Right kidney (tissue), 1 donor: Measurements from ENCODE around the gene THOC2.
"Not testable (repeated sequence)": the region's sequence is repeated elsewhere in the genome, so short reads cannot be mapped to it uniquely, and the experiment has no call there.

ENCODE experiments used
- DNase-seq: peaks from one replicate; pipeline ENCODE4 v3.0.0-alpha.2; 2016

THOC2 gene

GRCh38 chrX:123740006-123740405, 7.2 kb upstream of the THOC2 start:
- DNase-seq, result no peak

DNA sequence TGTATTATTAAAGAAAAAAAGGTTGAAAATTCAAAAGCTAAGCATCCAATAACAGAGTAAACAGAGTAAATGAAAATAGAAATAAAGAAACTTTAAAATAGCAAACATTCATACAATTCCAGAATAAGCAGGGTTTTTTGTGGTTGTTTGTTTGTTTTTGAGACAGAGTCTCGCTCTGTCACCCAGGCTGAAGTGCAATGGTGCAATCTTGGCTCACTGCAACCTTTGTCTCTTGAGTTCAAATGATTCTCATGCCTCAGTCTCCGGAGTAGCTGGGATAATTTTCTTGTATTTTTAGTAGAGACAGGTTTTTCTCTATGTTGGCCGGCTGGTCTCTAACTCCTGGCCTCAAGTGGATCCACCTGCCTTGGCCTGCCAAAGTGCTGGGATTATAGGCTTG, 6.6 kb upstream of the THOC2 start:
- DNase-seq, result no peak

DNA sequence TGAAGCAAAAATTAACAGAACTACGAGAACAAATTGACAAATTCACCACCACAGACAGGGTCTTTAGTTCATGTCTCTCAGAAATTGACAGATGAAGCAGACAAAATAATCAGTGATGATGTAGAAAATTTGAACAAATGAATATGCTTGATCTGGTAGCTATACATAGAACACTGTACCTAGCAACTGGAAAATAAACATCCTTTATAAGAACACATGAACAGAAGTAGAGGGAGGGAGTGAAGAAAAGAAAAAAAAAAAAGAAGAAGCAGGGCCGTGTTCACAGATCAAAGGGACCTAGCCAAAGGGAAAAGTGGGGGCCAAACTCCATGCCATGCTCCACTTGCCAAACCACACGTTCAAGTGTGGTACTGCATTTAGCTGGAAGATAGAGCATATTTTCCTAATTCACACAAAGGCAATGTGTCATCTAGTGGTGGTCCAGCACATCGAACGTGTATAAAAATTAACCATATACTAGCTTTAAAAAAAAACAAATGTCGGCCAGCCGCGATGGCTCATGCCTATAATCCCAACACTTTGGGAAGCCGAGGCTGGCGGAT, 5.6 kb upstream of the THOC2 start:
- DNase-seq, result no peak

- no peak for DNase-seq
Measured at GRCh38 chrX:123736333-123736921, 3.6 kb upstream of the THOC2 start.

DNA sequence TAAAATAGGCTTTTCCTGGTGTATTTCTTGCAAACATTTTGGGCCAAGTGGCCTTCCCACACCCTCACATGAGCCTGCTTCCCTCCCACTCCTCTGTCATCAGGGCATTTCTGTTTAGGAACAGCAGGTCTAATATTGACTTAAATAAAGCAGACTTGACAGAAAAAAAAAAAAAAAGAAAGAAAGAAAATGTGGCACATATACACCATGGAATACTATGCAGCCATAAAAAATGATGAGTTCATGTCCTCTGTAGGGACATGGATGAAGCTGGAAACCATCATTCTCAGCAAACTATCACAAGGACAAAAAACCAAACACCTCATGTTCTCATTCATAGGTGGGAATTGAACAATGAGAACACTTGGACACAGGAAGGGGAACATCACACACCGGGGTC, 2.3 kb upstream of the THOC2 start:
- not testable (repeated sequence) for DNase-seq

- DNase-seq, result not testable (repeated sequence)
Measured at GRCh38 chrX:123734079-123734478, 1.2 kb upstream of the THOC2 start.

DNA sequence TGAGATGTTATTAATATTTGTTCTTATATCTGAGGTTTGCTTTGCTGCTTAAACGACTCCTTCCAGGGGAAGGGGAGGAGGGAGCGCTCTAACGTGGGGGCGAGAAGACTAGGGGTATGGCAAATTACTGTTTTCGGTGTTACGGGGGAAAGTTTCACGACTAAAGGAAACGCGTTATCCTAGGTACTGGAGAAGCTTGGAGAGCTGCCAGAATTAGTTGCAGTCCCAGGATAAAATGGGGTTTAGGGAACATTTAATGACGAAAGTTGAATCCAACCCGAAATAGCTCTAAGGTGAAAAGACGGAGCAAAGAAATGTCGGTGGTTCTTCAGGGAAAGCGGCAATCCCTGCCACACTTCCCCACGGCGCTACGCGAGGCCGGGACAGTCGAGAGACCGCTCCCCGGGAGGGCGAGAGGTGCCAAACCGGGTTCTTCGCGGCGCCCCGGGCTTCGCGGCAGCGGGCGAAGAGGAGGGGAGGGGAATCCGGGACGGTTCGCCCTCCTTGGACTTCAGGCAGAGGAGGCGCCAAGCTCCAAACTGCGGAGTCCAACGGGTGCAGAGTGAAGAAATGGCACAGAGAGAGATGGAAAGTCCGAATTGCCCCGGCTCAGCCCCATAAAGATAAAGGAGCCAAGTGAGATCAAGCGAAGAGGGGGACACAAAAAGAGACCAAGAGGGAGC, 724 bp downstream of the THOC2 start:
- DNase-seq, result peak; percentile 63

GRCh38 chrX:123731258-123731986, 1.4 kb downstream of the THOC2 start:
- DNase-seq, result no peak

DNA sequence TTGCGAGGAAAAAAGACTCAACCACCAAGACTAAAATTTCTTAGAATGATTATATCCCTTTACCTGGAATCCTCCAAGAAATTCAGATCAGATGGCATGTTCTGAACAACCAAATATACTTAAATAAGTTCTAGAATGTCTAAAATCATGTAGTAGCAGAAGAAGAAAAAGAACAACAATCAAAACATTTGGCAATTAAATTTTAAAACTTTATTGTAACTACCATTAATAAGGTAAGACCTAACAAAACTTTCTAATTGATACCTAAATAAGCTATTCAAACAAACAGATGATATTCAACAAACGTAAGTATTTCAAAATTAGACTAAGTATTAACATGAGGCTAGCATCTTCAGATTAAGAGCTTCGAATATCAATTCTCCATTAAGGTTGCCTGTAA, 4.3 kb downstream of the THOC2 start:
- no peak for DNase-seq

GRCh38 chrX:123728016-123728415, 4.8 kb downstream of the THOC2 start:
- no peak for DNase-seq

DNA sequence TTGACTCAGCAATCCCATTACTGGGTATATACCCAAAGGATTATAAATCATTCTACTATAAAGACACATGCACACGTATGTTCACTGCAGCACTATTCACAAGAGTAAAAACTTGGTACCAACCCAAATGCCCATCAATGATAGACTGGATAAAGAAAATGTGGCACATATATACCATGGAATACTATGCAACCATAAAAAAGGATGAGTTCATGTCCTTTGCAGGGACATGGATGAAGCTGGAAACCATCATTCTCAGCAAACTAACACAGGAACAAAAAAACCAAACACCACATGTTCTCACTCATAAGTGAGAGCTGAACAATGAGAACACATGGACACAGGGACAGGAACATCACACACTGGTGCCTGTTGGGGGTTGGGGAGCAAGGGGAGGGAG, 10.7 kb downstream of the THOC2 start:
- DNase-seq, result not testable (repeated sequence)

DNA sequence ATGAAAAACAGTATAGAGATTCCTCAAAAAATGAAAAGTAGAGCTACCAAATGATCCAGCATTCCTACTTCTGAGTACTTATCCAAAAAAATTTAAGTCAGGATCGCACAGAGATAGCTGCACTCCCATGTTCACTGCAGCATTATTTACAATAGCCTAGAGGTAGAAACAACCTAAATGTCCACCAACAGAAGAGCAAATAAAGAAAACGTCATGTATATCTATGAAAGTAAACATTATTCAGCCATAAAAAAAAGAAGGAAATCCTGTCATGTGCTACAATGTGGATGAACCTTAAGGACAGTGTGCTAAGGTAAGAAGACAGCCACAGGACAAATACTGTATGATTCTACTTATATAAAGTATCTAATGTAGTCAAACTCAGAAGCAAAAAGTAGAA, 12.4 kb downstream of the THOC2 start:
- DNase-seq, result no peak

- DNase-seq, result no peak
Measured at GRCh38 chrX:123713841-123714240, 19.0 kb downstream of the THOC2 start.

- peak; percentile 1 for DNase-seq
Measured at GRCh38 chrX:123713434-123713833, 19.4 kb downstream of the THOC2 start.

- not testable (repeated sequence) for DNase-seq
Measured at GRCh38 chrX:123711201-123711600, 21.7 kb downstream of the THOC2 start.

- DNase-seq, result no peak
Measured at GRCh38 chrX:123704781-123705180, 28.1 kb downstream of the THOC2 start.

DNA sequence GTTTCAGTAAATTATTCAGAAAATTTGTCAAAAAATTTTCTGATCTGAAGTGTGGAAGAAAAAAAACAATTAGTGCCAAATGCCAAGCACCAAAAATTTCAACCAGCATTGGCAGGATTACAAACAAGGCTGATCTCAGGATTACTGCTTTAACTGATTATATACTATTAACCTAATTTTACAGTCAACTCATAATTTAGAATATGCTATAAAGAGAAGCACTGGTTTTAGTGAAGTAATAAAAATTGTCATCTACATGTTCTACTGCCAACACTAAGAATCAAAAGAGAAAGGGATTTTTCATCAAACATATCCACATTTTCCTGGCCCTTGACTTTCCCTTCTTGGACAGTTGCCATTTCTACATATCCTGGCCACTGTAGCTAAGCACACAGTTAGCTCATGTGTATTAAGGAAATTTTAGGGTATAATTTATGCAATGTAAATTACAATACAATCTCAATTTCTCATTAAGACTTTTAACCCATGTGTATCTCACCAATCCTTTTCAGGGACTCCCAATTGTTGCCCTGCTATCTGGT, 33.8 kb downstream of the THOC2 start:
- DNase-seq, result no peak

GRCh38 chrX:123696334-123696733, 36.5 kb downstream of the THOC2 start:
- no peak for DNase-seq

DNA sequence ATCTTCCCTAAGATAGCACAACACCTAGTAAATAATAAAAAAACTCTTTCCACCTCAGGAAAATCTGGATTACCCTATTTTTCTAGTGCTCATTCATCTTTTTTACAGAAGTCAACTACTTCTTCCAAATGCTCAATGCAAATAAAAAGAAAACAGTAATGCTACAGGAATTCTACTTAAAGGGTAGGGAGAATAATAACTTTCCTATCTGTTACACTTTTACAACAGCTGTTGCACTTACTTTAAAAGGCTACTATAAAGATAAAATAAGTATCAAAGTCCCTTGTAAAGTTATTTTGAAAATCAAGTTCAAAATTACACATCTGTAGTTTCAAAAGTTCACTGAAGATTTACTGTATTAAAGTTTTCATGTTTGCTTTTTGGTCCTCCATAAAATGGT, 37.6 kb downstream of the THOC2 start:
- DNase-seq, result no peak

GRCh38 chrX:123691776-123692175, 41.1 kb downstream of the THOC2 start:
- DNase-seq, result no peak

DNA sequence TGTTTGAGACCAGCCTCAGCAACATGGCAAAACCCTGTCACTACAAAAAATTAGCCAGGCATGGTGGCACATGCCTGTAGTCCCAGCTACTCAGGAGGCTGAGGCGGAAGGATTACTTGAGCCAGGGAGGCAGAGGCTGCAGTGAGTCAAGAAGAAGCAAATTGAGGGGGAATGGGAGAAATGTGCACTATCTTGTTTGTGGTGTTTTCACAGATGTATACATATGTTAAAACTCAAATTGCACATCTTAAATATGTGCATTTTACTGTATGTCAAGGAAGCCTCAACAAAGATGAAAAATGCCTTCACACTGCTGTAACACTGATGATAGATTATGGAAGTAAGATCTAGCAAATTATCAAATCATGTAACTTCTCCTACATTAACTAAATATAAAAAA, 44.3 kb downstream of the THOC2 start:
- no peak for DNase-seq

DNA sequence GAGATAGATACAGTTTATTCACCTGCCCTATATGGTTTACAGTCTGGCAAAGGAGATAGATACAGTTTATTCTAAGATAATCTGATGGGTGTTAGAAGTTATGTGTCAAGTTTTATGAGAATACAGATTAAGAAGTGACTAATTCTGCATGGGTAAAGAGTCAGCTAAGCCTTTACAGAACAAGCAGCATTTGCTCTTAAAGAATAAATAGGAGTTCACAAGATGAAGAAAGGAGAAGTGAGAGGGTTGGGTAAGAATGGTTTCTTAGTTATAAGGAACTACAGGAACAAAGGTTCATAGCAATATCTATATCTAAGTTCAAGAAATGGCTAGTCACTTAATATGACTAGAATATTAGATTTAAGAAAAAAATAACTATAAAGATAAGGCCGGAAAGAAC, 47.6 kb downstream of the THOC2 start:
- no peak for DNase-seq

- DNase-seq, result no peak
Measured at GRCh38 chrX:123682186-123682585, 50.7 kb downstream of the THOC2 start.
